Stimulated activated naive CD4-positive, alpha-beta T cell treated with Interleukin-2 at 50 U/mL for 16 hours (primary cell): ENCODE results near the gene ATP6V0B.
A peak's percentile ranks its signal among the peaks of the same experiment; 100 is the strongest.

Experiments used
- DNase-seq: peaks from one replicate; lab custom pipeline; 2025; lab: John Stamatoyannopoulos, UW

Gene ATP6V0B

GRCh38 chr1:43985984-43986595 lies 11.3 kb downstream of the ATP6V0B start:
- no peak for DNase-seq

- no peak for DNase-seq
Measured at GRCh38 chr1:43986712-43987111, 12.0 kb downstream of the ATP6V0B start.

- DNase-seq: no peak
Measured at GRCh38 chr1:43987159-43987902, 12.6 kb downstream of the ATP6V0B start.

- no peak for DNase-seq
Measured at GRCh38 chr1:43990271-43991199, 15.8 kb downstream of the ATP6V0B start.

GRCh38 chr1:43991200-43991475 lies 16.4 kb downstream of the ATP6V0B start:
- no peak for DNase-seq

GRCh38 chr1:43991476-43992231 lies 16.9 kb downstream of the ATP6V0B start, which contains the start of gene CCDC24:
CCDC24 (plus strand) TSS chr1:43991599; CDS start chr1:43991879, 280 bp downstream.
- DNase-seq: peak; percentile 73

GRCh38 chr1:43992232-43992995 lies 17.7 kb downstream of the ATP6V0B start:
- DNase-seq: no peak

GRCh38 chr1:43993206-43993914 lies 18.6 kb downstream of the ATP6V0B start:
- no peak for DNase-seq

- no peak for DNase-seq
Measured at GRCh38 chr1:43994071-43994470, 19.3 kb downstream of the ATP6V0B start.

- no peak for DNase-seq
Measured at GRCh38 chr1:43994794-43995790, 20.3 kb downstream of the ATP6V0B start.

- DNase-seq: no peak
Measured at GRCh38 chr1:43995984-43996732, 21.4 kb downstream of the ATP6V0B start.

- DNase-seq: no peak
Measured at GRCh38 chr1:43996733-43997115, 22.0 kb downstream of the ATP6V0B start.

- DNase-seq: no peak
Measured at GRCh38 chr1:43997295-43997999, 22.7 kb downstream of the ATP6V0B start.

GRCh38 chr1:43998000-43998378 lies 23.2 kb downstream of the ATP6V0B start:
- no peak for DNase-seq

- DNase-seq: no peak
Measured at GRCh38 chr1:43999455-43999854, 24.7 kb downstream of the ATP6V0B start.

- no peak for DNase-seq
Measured at GRCh38 chr1:44000122-44000665, 25.4 kb downstream of the ATP6V0B start.

GRCh38 chr1:44002165-44002564 lies 27.4 kb downstream of the ATP6V0B start:
- no peak for DNase-seq
